Stimulated activated naive CD8-positive, alpha-beta T cell treated with anti-CD3 and anti-CD28 coated beads, Interleukin-15, Interleukin-2, amounts not matched to agents 100 ng/mL and 50 ng/mL, for 24 hours (primary cell): ENCODE measurements around the gene GPR183.

Source experiments
- H3K27ac Mint-ChIP-seq: one replicate; pipeline ENCODE4 v1.8.0; 2021; ENCODE audit warnings: mild to moderate bottlenecking, mixed read lengths
- H3K27me3 Mint-ChIP-seq: one replicate; pipeline ENCODE4 v1.8.0; 2021; ENCODE audit warnings: mixed read lengths
- H3K36me3 Mint-ChIP-seq: one replicate; pipeline ENCODE4 v1.8.0; 2021; ENCODE audit warnings: low read depth, mixed read lengths
- H3K4me1 Mint-ChIP-seq: one replicate; pipeline ENCODE4 v1.8.0; 2021; ENCODE audit warnings: low read depth, mixed read lengths
- H3K4me3 Mint-ChIP-seq: one replicate; pipeline ENCODE4 v1.8.0; 2021; ENCODE audit warnings: mild to moderate bottlenecking, mixed read lengths
- H3K9me3 Mint-ChIP-seq: one replicate; pipeline ENCODE4 v1.8.0; 2021; ENCODE audit warnings: mixed read lengths

Gene GPR183

DNA sequence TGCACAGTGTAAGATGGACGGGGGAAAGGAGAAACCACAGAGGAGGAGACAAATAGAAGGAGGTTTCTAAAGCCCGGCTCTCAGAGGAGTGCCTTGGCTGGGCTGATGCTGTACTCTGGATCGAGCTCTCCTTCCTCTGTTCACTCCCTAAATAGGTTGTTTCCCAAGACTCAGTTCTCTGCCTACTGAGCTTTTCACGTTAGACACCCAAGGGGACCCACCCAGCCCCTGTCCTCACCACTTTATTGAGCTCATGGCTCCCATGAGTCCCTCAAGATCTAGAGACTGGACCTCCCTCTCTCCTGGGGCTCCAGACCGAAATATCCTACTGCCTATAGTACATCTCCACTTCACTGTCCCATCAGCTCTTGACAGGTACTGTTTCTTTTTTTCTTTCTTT, 38.1 kb upstream of the GPR183 start:
- H3K27ac Mint-ChIP-seq = peak overlapping the region; percentile 49
- H3K4me1 Mint-ChIP-seq = peaks cover 56% of the 10 kb centered on the region
- H3K4me3 Mint-ChIP-seq = no peak overlapping the region
- no peaks in the 10 kb centered on the region for H3K9me3 Mint-ChIP-seq
- H3K36me3 Mint-ChIP-seq = peaks cover 92% of the 10 kb centered on the region
- H3K27me3 Mint-ChIP-seq = no peaks in the 10 kb centered on the region

- Mint-ChIP-seq H3K9me3 (no peaks in the 10 kb centered on the region), H3K27ac (peak overlapping the region; percentile 49), H3K4me1 (peaks cover 59% of the 10 kb centered on the region), H3K4me3 (no peak overlapping the region), H3K27me3 (no peaks in the 10 kb centered on the region), H3K36me3 (peaks cover 95% of the 10 kb centered on the region)
Measured at GRCh38 chr13:99344610-99345208, 37.5 kb upstream of the GPR183 start.

DNA sequence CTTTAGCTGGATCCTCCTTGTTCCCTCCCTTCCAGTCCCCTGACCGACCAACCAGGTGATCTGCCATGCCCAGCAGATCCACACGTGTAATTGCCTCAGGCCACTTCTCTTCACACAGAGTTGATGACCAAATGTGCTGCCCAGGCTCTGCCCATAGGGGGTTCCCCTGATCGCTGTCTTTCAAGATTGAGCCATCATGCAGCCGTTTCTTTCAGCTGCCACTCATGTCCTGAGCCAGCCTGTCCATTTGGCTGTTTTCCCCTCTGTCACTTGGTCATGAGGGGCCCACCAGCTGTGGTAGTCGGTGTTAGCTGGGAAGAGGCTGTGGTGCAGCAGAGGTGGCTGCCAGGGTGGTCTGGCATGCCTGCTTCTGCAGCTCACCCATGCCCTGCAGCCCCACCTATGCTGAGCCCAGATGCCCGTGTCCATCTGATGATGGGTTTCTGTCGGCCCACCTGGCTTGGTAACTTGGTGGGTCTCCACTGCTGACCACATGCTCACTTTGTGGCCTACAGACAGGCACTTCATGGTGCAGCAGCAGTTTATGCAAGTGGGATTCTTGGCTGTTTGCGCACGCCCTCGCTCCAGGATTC, 35.6 kb upstream of the GPR183 start:
- Mint-ChIP-seq H3K27ac (no peak overlapping the region), H3K27me3 (no peaks in the 10 kb centered on the region), H3K4me3 (no peak overlapping the region), H3K9me3 (no peaks in the 10 kb centered on the region), H3K4me1 (peaks cover 70% of the 10 kb centered on the region), H3K36me3 (peaks cover 93% of the 10 kb centered on the region)

- H3K9me3 Mint-ChIP-seq = no peaks in the 10 kb centered on the region
- H3K4me3 Mint-ChIP-seq = no peak overlapping the region
- H3K4me1 Mint-ChIP-seq = peaks cover 69% of the 10 kb centered on the region
- H3K36me3 Mint-ChIP-seq = peaks cover 90% of the 10 kb centered on the region
- no peaks in the 10 kb centered on the region for H3K27me3 Mint-ChIP-seq
- H3K27ac Mint-ChIP-seq = no peak overlapping the region
Measured at GRCh38 chr13:99341969-99342722, 34.9 kb upstream of the GPR183 start.

GRCh38 chr13:99340638-99341037, 33.4 kb upstream of the GPR183 start:
- no peaks in the 10 kb centered on the region for H3K27me3 Mint-ChIP-seq
- H3K4me1 Mint-ChIP-seq = peaks cover 69% of the 10 kb centered on the region
- H3K4me3 Mint-ChIP-seq = no peak overlapping the region
- H3K27ac Mint-ChIP-seq = no peak overlapping the region
- H3K9me3 Mint-ChIP-seq = no peaks in the 10 kb centered on the region
- peaks cover 89% of the 10 kb centered on the region for H3K36me3 Mint-ChIP-seq

GRCh38 chr13:99339736-99340397, 32.7 kb upstream of the GPR183 start:
- no peaks in the 10 kb centered on the region for H3K9me3 Mint-ChIP-seq
- H3K4me3 Mint-ChIP-seq = no peak overlapping the region
- peaks cover 89% of the 10 kb centered on the region for H3K36me3 Mint-ChIP-seq
- H3K27ac Mint-ChIP-seq = no peak overlapping the region
- no peaks in the 10 kb centered on the region for H3K27me3 Mint-ChIP-seq
- H3K4me1 Mint-ChIP-seq = peaks cover 74% of the 10 kb centered on the region

DNA sequence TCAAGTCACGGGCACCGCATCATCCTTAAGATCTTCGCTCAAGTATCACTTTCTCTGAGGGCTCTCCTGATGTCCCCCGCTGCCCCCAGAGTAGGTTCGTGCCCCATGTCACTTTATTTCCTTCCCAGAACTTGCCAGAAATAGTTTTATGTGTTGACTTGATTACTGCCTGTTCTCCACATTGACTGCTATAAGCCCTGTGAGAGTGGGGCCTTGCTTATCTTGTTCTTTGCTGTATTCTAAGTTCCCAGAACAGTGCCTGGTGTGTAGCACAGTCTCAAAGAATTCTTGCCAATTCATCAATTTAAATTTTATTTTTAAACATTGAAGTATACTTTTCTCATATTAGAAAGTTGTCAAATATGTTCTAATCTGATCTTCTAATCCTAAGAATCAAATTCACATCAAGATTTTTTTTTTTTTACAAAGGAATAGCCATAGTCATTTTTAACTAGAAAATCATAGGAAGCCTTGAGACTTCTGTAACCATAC, 32.1 kb upstream of the GPR183 start:
- Mint-ChIP-seq H3K27ac (no peak overlapping the region), H3K4me1 (peaks cover 76% of the 10 kb centered on the region), H3K27me3 (no peaks in the 10 kb centered on the region), H3K36me3 (peaks cover 88% of the 10 kb centered on the region), H3K4me3 (no peak overlapping the region), H3K9me3 (no peaks in the 10 kb centered on the region)

DNA sequence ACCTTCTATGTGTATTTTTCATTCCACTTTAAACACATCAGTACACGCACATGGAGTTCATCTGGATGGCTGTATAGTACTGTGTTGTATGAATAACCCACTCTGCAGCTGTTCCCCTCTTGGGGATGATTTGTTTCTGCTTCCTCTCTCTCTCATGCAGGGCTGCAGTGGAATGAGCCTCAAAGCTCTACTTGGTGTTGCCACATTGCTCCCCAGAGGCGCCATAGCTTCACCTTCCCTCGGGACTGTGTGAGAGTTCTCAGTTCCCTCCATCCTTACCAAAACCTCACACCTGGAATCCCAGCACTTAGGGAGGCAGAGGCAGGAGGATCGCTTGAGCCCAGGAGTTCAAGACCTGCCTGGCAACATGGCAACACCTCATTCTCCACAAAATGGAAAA, 28.4 kb upstream of the GPR183 start:
- Mint-ChIP-seq H3K4me1 (peaks cover 93% of the 10 kb centered on the region), H3K36me3 (peaks cover 78% of the 10 kb centered on the region), H3K27me3 (no peaks in the 10 kb centered on the region), H3K9me3 (no peaks in the 10 kb centered on the region), H3K4me3 (no peak overlapping the region), H3K27ac (peak overlapping the region; percentile 9)

DNA sequence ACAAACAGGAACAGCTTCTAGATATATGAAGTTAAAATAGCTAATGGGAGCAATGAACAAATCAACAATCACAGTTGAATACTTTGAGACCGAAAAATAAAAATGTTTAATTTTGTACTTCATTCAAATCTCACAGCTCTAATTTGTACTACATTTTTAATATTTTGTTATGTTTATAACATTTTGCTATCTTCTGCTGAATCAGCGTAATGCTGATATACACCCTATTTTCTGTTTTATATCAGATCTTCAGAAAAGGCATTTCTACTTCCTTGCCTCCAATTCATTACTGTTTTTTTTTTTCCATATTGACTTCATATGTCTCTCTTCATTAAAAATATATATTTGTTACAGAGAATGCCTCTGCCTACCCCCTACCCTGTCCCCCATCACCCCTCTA, 27.9 kb upstream of the GPR183 start:
- H3K36me3 Mint-ChIP-seq = peaks cover 75% of the 10 kb centered on the region
- H3K4me1 Mint-ChIP-seq = peaks cover 92% of the 10 kb centered on the region
- no peaks in the 10 kb centered on the region for H3K27me3 Mint-ChIP-seq
- H3K9me3 Mint-ChIP-seq = no peaks in the 10 kb centered on the region
- peak overlapping the region; percentile 9 for H3K27ac Mint-ChIP-seq
- H3K4me3 Mint-ChIP-seq = no peak overlapping the region

- Mint-ChIP-seq H3K27ac (no peak overlapping the region), H3K9me3 (no peaks in the 10 kb centered on the region), H3K27me3 (no peaks in the 10 kb centered on the region), H3K4me3 (no peak overlapping the region), H3K36me3 (peaks cover 77% of the 10 kb centered on the region), H3K4me1 (peaks cover 91% of the 10 kb centered on the region)
Measured at GRCh38 chr13:99334221-99334620, 27.0 kb upstream of the GPR183 start.

DNA sequence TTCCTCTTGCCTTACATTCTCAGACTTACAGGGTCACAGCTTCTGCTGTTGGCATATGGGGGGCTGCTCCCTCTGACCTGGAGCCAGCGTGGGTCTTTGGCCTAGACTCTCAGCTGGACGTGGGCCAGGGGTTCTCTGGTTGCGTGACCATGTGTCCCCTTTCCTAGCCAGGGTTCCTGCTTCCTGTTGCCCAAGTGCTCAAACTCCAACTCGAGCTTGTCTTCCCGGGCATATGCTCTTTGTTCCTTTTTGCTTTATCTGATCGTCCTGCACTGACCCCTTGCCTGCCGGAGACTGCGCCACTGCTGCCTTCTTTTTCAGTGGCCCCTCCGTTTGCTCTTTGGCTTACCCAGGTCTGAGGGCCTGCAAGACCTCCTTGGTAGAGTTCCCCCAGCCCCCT, 25.3 kb upstream of the GPR183 start:
- peak overlapping the region; percentile 27 for H3K27ac Mint-ChIP-seq
- peaks cover 74% of the 10 kb centered on the region for H3K36me3 Mint-ChIP-seq
- H3K9me3 Mint-ChIP-seq = no peaks in the 10 kb centered on the region
- no peak overlapping the region for H3K4me3 Mint-ChIP-seq
- H3K27me3 Mint-ChIP-seq = no peaks in the 10 kb centered on the region
- peaks cover 87% of the 10 kb centered on the region for H3K4me1 Mint-ChIP-seq

DNA sequence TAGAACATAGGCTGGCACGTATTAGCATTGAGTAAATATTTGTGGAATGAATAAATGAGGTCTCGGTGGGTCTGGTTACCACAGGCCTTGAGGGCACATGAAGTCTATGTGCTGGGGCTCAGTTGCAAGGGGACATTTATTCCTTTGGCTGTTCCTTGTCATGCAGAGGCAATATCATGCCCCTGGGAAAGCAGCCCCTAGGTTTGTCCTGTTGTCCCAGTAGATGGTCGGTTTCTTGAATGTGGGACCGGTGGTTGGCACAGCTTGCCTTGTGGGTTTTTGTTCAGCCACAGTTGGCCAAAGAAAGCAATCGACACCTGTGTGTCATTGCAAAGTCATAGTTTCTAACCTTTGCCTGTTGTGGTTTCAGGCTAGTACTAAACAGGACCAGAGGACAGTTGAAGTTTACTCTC, 24.7 kb upstream of the GPR183 start:
- H3K27me3 Mint-ChIP-seq = no peaks in the 10 kb centered on the region
- H3K27ac Mint-ChIP-seq = peak overlapping the region; percentile 27
- H3K9me3 Mint-ChIP-seq = no peaks in the 10 kb centered on the region
- H3K36me3 Mint-ChIP-seq = peaks cover 79% of the 10 kb centered on the region
- peak overlapping the region; percentile 0 for H3K4me3 Mint-ChIP-seq
- H3K4me1 Mint-ChIP-seq = peaks cover 89% of the 10 kb centered on the region

GRCh38 chr13:99330942-99331341, 23.7 kb upstream of the GPR183 start:
- peaks cover 89% of the 10 kb centered on the region for H3K4me1 Mint-ChIP-seq
- no peaks in the 10 kb centered on the region for H3K27me3 Mint-ChIP-seq
- no peak overlapping the region for H3K4me3 Mint-ChIP-seq
- H3K9me3 Mint-ChIP-seq = no peaks in the 10 kb centered on the region
- H3K36me3 Mint-ChIP-seq = peaks cover 79% of the 10 kb centered on the region
- H3K27ac Mint-ChIP-seq = no peak overlapping the region

DNA sequence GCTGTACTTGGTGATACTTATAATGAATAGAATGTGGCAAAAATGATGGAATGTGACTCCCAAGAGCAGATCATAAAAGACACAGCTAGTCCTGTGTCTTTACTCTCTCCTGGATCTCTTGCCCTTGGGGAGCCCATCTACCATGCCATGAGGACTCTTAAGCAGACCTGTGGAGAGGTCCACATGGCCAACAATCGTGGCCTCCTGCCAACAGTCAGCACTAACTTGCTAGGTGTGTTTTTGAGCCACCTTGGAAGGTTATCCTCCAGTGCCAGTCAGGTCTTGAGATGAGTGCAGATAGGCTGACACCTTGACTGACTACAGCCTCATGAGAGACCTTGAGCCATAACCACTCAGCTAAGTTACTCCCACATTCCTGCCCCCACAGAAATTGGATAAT, 22.3 kb upstream of the GPR183 start:
- no peaks in the 10 kb centered on the region for H3K9me3 Mint-ChIP-seq
- H3K4me3 Mint-ChIP-seq = no peak overlapping the region
- H3K27me3 Mint-ChIP-seq = no peaks in the 10 kb centered on the region
- peaks cover 77% of the 10 kb centered on the region for H3K36me3 Mint-ChIP-seq
- H3K27ac Mint-ChIP-seq = no peak overlapping the region
- H3K4me1 Mint-ChIP-seq = peaks cover 89% of the 10 kb centered on the region

DNA sequence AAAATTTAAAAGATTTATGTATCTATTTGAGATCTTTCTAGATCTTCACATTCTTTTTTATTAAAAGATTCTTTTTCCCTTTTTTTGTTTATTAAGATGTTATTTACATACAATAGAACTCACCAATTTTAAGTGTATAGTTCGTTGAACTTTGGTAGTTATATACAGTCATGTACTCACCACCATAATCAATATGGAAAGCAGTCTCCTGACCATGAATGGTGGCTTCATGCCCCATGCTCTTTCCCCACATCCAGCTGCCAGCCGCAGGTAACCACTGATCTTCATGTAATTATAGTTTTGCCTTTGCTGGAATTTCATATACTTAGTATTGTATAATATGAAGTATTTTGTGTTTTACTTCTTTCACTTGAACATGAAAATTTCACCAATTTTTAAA, 20.6 kb upstream of the GPR183 start:
- no peaks in the 10 kb centered on the region for H3K27me3 Mint-ChIP-seq

More for the DNA sequence above, 20.6 kb upstream of the GPR183 start:
- Mint-ChIP-seq H3K27ac (no peak overlapping the region), H3K4me1 (peaks cover 91% of the 10 kb centered on the region), H3K9me3 (no peaks in the 10 kb centered on the region), H3K36me3 (peaks cover 80% of the 10 kb centered on the region), H3K4me3 (no peak overlapping the region)
